GM10248 (cell line): ENCODE data around the gene ARF5.

Source experiments
- CTCF ChIA-PET: fragments of 300-600 bp; sonication (Branson Sonifier 250); formaldehyde crosslinking; extraction: SDS; loops from one replicate; lab custom pipeline; 2021; ENCODE audit warnings: antibody characterized with exemption; lab: Yijun Ruan, JAX
- POLR2A ChIA-PET: fragments of 350-650 bp; sonication (Branson Sonifier 250); formaldehyde crosslinking; extraction: SDS; loops from one replicate; lab custom pipeline; 2020; ENCODE audit warnings: antibody characterized with exemption; lab: Yijun Ruan, JAX
- DNase-seq: peaks from one replicate; pipeline ENCODE4 v3.0.0; 2012; ENCODE audit errors: extremely low spot score
- TF ChIP-seq, protein P1 (sequence below): IDR thresholded peaks from 2 replicates; pipeline ENCODE4 v1.5.1; 2012; ENCODE audit warnings: mild to moderate bottlenecking, low read depth; ENCODE audit errors: extremely low read depth, missing control alignments, control extremely low read depth

Gene ARF5

DNA sequence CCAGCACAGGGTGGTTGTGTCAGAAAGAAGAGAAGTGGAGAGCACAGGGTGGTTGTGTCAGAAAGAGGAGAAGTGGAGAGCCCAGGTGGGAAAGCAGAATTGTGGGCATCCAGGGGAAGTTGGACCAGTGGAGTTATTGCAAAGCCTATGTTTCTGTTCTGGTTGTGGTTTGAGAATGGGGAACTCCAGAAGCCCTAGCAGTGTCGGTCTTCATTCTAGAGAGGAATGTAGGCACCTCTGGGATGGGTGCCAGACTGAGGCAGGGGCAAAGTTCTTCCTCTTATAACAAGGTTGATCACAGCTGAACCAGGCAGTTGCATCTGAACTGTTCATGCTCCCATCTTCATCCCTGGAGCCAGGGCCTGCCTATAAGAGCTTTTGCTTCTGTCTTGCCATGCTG lies 6.3 kb downstream of the ARF5 start:
- DNase-seq = no peak
- ChIA-PET POLR2A (no interaction called here), CTCF (no interaction called here)
- TF ChIP-seq, protein P1, sequence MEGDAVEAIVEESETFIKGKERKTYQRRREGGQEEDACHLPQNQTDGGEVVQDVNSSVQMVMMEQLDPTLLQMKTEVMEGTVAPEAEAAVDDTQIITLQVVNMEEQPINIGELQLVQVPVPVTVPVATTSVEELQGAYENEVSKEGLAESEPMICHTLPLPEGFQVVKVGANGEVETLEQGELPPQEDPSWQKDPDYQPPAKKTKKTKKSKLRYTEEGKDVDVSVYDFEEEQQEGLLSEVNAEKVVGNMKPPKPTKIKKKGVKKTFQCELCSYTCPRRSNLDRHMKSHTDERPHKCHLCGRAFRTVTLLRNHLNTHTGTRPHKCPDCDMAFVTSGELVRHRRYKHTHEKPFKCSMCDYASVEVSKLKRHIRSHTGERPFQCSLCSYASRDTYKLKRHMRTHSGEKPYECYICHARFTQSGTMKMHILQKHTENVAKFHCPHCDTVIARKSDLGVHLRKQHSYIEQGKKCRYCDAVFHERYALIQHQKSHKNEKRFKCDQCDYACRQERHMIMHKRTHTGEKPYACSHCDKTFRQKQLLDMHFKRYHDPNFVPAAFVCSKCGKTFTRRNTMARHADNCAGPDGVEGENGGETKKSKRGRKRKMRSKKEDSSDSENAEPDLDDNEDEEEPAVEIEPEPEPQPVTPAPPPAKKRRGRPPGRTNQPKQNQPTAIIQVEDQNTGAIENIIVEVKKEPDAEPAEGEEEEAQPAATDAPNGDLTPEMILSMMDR = no peak

DNA sequence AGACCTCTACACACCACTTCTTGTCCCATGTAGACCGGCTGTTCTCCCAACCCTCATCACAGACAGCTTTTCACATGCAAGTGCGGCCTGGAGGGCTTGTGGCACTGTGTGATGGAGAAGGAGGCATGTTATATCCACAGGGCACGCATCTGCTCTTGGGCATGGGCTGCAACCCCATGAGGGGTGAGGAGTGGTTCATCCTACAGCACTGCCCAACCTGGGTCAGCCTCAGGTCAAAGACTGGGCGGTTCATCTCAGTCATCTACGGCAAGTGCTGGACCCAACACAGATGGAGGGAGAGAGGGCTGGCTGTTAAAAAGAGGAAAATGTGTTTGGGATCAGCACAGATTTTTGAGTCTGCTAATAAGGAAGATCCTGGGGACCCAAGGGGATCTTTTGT lies 7.5 kb downstream of the ARF5 start:
- ChIA-PET POLR2A (interaction anchor here (0.7 kb wide), 1 partner anchor 348 kb away, joined by 3 read pairs; no protein-coding TSS in a partner anchor), CTCF (no interaction called here)
- DNase-seq = no peak
- TF ChIP-seq, protein P1 = no peak

DNA sequence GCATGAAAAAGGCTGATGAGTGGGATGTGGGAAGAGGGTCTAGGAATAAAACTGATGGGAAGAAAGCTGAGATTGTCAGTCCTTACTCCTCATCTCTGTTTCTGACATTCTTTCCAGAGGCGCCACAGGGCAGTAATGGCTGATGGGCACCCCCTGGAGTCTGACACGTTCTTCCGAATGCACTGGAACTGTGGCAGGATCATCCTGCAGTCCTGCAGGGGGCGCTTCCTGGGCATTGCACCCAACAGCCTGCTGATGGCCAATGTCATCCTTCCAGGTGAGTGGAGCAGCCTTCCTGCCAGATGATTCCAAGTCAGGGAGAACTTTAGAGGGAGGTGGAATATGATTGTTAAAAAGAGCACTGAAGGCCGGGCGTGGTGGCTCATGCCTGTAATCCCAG lies 10.1 kb downstream of the ARF5 start:
- POLR2A ChIA-PET = no interaction called here
- DNase-seq = no peak
- CTCF ChIA-PET = interaction anchor here (0.7 to 1.7 kb wide), 3 partner anchors 9 to 40 kb away, joined by 3 to 4 read pairs (median 3); no protein-coding TSS in a partner anchor
- TF ChIP-seq, protein P1 = peak; percentile 15

DNA sequence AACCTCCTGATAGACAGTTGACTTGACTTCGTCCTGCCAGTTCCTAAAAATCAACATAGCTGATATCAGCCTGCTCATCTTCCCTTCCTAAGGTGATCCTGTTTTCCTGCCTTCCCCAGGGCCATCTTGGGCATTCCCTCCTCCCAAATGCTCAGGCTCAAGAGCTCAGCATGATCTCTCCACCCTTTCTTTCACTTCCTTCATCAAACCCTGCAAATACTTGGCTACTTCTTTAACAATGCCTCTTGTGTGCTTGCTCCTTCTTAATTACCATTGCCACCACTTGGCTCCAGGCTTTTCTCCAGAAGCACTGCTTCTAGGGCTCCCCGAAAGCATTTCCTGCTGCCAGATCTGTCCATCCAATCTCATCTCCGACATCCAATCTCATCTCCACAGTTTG lies 12.7 kb downstream of the ARF5 start:
- TF ChIP-seq, protein P1 = no peak
- ChIA-PET CTCF (interaction anchor here (1.5 to 2.8 kb wide), 2 partner anchors 12 to 14 kb away, joined by 4 to 7 read pairs; partner anchors contain the start of gene ARF5), POLR2A (no interaction called here)
- no peak for DNase-seq

DNA sequence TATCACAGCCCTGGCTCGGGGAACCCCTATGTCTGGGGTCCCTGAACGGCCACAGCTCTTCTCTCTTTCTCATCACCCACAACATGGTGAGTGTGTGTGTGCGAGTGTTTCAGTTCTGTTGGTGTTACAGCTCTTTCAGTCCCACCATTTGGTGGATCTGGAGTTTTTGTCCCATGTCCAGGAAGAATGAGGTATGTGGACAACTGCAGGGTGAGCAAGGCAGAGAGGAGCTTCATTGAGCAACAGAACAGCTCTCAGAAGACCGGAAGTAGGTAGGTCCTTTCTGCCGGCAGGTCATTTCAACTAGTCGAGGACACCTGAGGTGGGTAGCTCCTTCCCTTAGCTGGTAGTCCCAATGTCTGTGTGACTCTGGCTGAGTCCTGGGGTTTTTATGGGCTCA lies 20.2 kb downstream of the ARF5 start:
- ChIA-PET CTCF (no interaction called here), POLR2A (no interaction called here)
- TF ChIP-seq, protein P1 = no peak
- DNase-seq = no peak

DNA sequence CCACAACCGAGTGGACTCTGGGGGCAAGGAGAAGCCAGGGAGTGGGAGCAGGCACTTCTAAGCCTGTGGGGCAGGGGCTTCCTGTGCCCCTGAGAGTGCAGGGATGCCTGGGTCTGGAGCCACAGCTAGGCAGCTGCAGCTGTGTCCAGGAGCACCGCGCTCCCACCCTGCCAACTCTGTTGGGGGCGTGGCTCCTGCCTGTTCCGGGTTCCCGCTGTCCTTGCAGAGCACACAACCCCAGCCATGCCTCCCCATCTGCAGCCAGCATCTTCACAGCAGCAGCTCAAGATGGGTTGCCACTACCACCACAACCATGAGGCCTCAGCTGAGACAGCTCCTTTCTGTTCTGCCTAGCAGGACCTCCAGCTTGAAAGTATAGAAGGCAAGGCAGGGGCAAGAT lies 21.1 kb downstream of the ARF5 start:
- CTCF ChIA-PET = no interaction called here

More for the DNA sequence above, 21.1 kb downstream of the ARF5 start:
- POLR2A ChIA-PET = no interaction called here
- no peak for DNase-seq
- TF ChIP-seq, protein P1 = no peak
